NB4 (cell line): ENCODE results near the gene MAN2A1.

Experiments used
- CTCF ChIP-seq: IDR thresholded peaks from one replicate; pipeline ENCODE4 v1.5.1; 2012; ENCODE audit warnings: low read depth, low read length
- POLR2A ChIP-seq: IDR thresholded peaks from 2 replicates; pipeline ENCODE4 v1.6.1; 2011; ENCODE audit warnings: mild to moderate bottlenecking; ENCODE audit not compliant: insufficient read length; ENCODE audit errors: extremely low read depth

DNA sequence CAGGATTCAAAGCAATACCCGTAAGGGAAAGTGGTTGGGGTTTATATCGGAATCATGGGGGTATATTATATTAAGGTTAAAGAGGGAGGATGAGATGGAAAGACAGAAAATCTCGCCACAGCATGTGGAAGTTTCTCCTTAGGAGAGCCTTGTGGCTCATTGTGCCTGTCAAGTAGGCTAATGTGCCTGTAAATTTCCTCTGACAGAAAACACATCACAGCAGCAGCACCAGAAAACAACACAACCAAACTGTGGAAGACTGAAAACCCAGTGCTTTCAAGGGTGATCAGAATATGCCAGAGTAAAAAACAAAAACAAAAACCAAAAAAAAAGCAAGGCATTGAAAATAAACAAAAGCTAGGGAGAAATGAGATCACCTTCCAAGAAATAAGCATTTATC is 11.3 kb upstream of the MAN2A1 start:
- no peak for TF ChIP-seq CTCF
- no peak for TF ChIP-seq POLR2A
